Central memory CD8-positive, alpha-beta T cell (primary cell): ENCODE results near the gene ADGRE3.

Experiments used
- ATAC-seq: fragments of 150-1000 bp; cut with Tn5 transposase; replicated peaks from 2 replicates; pipeline ENCODE4 v1.10.0; 2022; ENCODE audit warnings: mild to moderate bottlenecking, moderate FRiP score, moderate number of reproducible peaks; ENCODE audit not compliant: poor library complexity, severe bottlenecking; ENCODE audit errors: extremely low read depth
- DNase-seq, 2 donors: peaks; one replicate each; pipeline ENCODE4 v3.0.0; 2021; ENCODE audit warnings: low spot score in 2 of 2
- H3K27ac Mint-ChIP-seq: one replicate; pipeline ENCODE4 v1.8.0; 2022; ENCODE audit warnings: low read depth, mild to moderate bottlenecking, moderate library complexity, mixed read lengths
- H3K27me3 Mint-ChIP-seq: one replicate; pipeline ENCODE4 v1.8.0; 2022; ENCODE audit warnings: mixed read lengths
- H3K36me3 Mint-ChIP-seq: one replicate; pipeline ENCODE4 v1.8.0; 2022; ENCODE audit warnings: mild to moderate bottlenecking, moderate library complexity, mixed read lengths; ENCODE audit not compliant: insufficient read depth
- H3K4me1 Mint-ChIP-seq: one replicate; pipeline ENCODE4 v1.8.0; 2022; ENCODE audit warnings: mixed read lengths
- H3K4me3 Mint-ChIP-seq: one replicate; pipeline ENCODE4 v1.8.0; 2022; ENCODE audit warnings: mild to moderate bottlenecking, moderate library complexity, mixed read lengths
- H3K9me3 Mint-ChIP-seq: one replicate; pipeline ENCODE4 v1.8.0; 2022; ENCODE audit warnings: mixed read lengths

ADGRE3 gene

GRCh38 chr19:14580623-14581237 lies 93.9 kb downstream of the ADGRE3 start:
- no peak for DNase-seq
- Mint-ChIP-seq H3K4me3 (no peak overlapping the region), H3K9me3 (no peaks in the 10 kb centered on the region), H3K27ac (no peak overlapping the region), H3K36me3 (peaks cover 4% of the 10 kb centered on the region), H3K27me3 (no peaks in the 10 kb centered on the region), H3K4me1 (no peaks in the 10 kb centered on the region)
- no peak for ATAC-seq

GRCh38 chr19:14577885-14578427 lies 96.7 kb downstream of the ADGRE3 start:
- Mint-ChIP-seq H3K36me3 (peaks cover 1% of the 10 kb centered on the region), H3K4me3 (no peak overlapping the region)

DNA sequence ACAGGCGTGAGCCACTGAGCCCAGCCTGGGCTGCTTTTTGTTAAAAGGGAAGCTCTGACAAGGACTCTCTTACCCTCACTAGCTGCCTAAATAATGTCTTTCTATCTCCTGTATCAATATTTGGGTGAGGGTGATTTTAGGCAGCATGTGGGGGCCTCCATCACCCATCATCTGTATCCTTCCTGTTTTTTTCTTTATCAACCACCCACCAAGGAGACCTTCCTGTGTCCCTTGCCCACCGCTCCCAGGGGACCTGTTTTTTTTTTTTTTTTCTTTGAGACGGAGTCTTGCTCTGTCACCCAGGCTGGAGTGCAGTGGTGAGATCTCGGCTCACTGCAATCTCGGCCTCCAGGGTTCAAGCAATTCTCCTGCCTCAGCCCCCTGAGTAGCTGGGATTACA lies 97.4 kb downstream of the ADGRE3 start:
- Mint-ChIP-seq H3K4me1 (peaks cover 11% of the 10 kb centered on the region), H3K9me3 (no peaks in the 10 kb centered on the region), H3K27ac (no peak overlapping the region), H3K4me3 (no peak overlapping the region), H3K36me3 (peaks cover 1% of the 10 kb centered on the region), H3K27me3 (no peaks in the 10 kb centered on the region)
- ATAC-seq (no peak), DNase-seq (no peak)

More at GRCh38 chr19:14577885-14578427, 96.7 kb downstream of the ADGRE3 start:
- no peak for ATAC-seq
- Mint-ChIP-seq H3K27me3 (no peaks in the 10 kb centered on the region), H3K9me3 (no peaks in the 10 kb centered on the region), H3K27ac (no peak overlapping the region), H3K4me1 (peaks cover 11% of the 10 kb centered on the region)
- DNase-seq, result no peak

- H3K36me3 Mint-ChIP-seq, result peaks cover 6% of the 10 kb centered on the region
- ATAC-seq (no peak), DNase-seq (no peak)
- no peak overlapping the region for H3K27ac Mint-ChIP-seq
- H3K9me3 Mint-ChIP-seq, result no peaks in the 10 kb centered on the region
- no peaks in the 10 kb centered on the region for H3K27me3 Mint-ChIP-seq
- H3K4me3 Mint-ChIP-seq, result no peak overlapping the region
- H3K4me1 Mint-ChIP-seq, result peaks cover 16% of the 10 kb centered on the region
Observed at GRCh38 chr19:14576363-14576762, 98.3 kb downstream of the ADGRE3 start.

- peaks cover 24% of the 10 kb centered on the region for H3K4me1 Mint-ChIP-seq
- peaks cover 7% of the 10 kb centered on the region for H3K36me3 Mint-ChIP-seq
- ATAC-seq (no peak), DNase-seq (no peak)
- H3K9me3 Mint-ChIP-seq, result no peaks in the 10 kb centered on the region
- no peak overlapping the region for H3K4me3 Mint-ChIP-seq
- H3K27ac Mint-ChIP-seq, result no peak overlapping the region
- no peaks in the 10 kb centered on the region for H3K27me3 Mint-ChIP-seq
Observed at GRCh38 chr19:14575428-14575980, 99.1 kb downstream of the ADGRE3 start.

- Mint-ChIP-seq H3K4me3 (peak within 1 kb of the TSS; percentile 94), H3K36me3 (peaks cover 7% of the 10 kb centered on the region), H3K27ac (peak within 1 kb of the TSS; percentile 82), H3K27me3 (no peaks in the 10 kb centered on the region), H3K9me3 (no peaks in the 10 kb centered on the region), H3K4me1 (peaks cover 52% of the 10 kb centered on the region)
- DNase-seq (peak; percentile 76 to 82), ATAC-seq (peak; percentile 96)
Observed at GRCh38 chr19:14571695-14572490, 102.8 kb downstream of the ADGRE3 start, which contains the start of gene NDUFB7. TSS of gene NDUFB7 (minus strand) at chr19:14572066. CDS start at chr19:14572000, 66 bp downstream.

DNA sequence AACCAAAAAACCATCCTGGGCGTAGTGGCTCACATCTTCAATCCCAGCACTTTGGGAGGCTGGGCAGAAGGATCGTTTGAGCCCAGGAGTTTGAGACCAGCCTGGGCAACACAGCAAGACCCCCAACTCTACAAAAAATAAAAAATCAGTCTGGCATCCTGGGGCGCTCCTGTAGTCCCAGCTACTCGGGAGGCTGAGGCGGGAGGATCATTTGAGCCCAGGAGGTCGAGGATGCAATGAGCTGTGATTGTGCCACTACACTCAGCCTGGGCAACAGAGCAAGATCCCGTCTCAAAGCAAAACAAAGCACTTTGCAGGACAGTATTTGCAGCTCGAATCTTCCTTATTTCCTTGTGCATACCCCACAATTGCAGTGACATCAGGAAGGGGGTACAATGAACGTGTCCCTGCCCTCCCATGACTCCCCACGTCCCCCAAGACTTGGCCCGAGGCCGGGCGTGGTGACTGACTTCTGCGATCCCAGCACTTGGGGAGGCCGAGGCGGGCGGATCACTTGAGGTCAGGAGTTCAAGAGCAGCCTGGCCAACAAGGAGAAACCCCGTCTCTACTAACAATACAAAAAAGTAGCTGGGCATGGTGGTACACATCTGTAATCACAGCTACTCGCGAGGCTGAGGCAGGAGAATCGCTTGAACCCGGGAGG lies 103.6 kb downstream of the ADGRE3 start:
- peaks cover 57% of the 10 kb centered on the region for H3K4me1 Mint-ChIP-seq
- peak overlapping the region; percentile 82 for H3K27ac Mint-ChIP-seq

More for the DNA sequence above, 103.6 kb downstream of the ADGRE3 start:
- no peaks in the 10 kb centered on the region for H3K27me3 Mint-ChIP-seq
- no peaks in the 10 kb centered on the region for H3K9me3 Mint-ChIP-seq
- no peak for DNase-seq
- no peak for ATAC-seq
- H3K36me3 Mint-ChIP-seq, result peaks cover 10% of the 10 kb centered on the region
- peak overlapping the region; percentile 94 for H3K4me3 Mint-ChIP-seq
